Ishikawa (cell line): Measurements from ENCODE around the gene PDE10A.

Source experiments
- CEBPB ChIP-seq: IDR thresholded peaks from 2 replicates; pipeline ENCODE4 v1.6.1; 2012
- CREB1 ChIP-seq: IDR thresholded peaks from 2 replicates; pipeline ENCODE4 v1.6.1; 2012; ENCODE audit warnings: low read depth
- EGR1 ChIP-seq: IDR thresholded peaks from 2 replicates; pipeline ENCODE4 v1.6.1; 2012
- EP300 ChIP-seq: IDR thresholded peaks from 2 replicates; pipeline ENCODE4 v1.6.1; 2012; ENCODE audit warnings: borderline replicate concordance
- FOXM1 ChIP-seq: IDR thresholded peaks from 2 replicates; pipeline ENCODE4 v1.6.1; 2012; ENCODE audit warnings: low read depth, borderline replicate concordance
- NFIC ChIP-seq: IDR thresholded peaks from 2 replicates; pipeline ENCODE4 v1.6.1; 2012
- RAD21 ChIP-seq: IDR thresholded peaks from 2 replicates; pipeline ENCODE4 v1.6.1; 2012; ENCODE audit warnings: low read depth
- REST ChIP-seq: IDR thresholded peaks from 2 replicates; pipeline ENCODE4 v1.6.1; 2012; ENCODE audit warnings: low read depth, mild to moderate bottlenecking
- TAF1 ChIP-seq: IDR thresholded peaks from 2 replicates; pipeline ENCODE4 v1.6.1; 2012; ENCODE audit warnings: low read depth, mild to moderate bottlenecking
- TCF12 ChIP-seq: IDR thresholded peaks from 2 replicates; pipeline ENCODE4 v1.6.1; 2012; ENCODE audit warnings: low read depth
- TEAD4 ChIP-seq: IDR thresholded peaks from 2 replicates; pipeline ENCODE4 v1.6.1; 2012
- USF1 ChIP-seq: IDR thresholded peaks from 2 replicates; pipeline ENCODE4 v1.6.1; 2012
- YY1 ChIP-seq: IDR thresholded peaks from 2 replicates; pipeline ENCODE4 v1.6.1; 2012; ENCODE audit warnings: low read depth
- ZBTB7A ChIP-seq: IDR thresholded peaks from 2 replicates; pipeline ENCODE4 v1.6.1; 2012; ENCODE audit warnings: low read depth
- TF ChIP-seq, protein P1 (sequence below): IDR thresholded peaks from 2 replicates; pipeline ENCODE4 v1.6.1; 2012

Gene PDE10A

DNA sequence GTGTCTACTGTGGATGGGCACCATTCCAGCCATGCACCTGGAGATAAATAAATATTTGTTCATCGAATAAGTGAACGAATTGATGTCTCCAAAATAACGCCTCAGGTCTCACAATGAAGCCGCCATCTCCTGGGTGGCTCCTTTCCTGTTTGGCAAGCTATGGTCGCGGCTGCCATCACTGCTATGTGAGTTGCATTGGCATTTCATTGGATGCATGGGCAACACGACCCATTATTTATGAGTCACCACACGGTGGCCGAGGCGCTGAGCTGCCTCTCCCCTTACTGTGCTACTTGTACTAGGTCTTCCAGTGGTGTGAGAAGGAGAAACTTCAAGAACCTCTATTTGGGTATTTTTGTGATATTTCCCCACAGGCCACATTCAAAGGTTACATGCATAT lies 21.3 kb upstream of the PDE10A start:
- TF ChIP-seq TCF12 = no peak
- TF ChIP-seq YY1 = no peak
- no peak for TF ChIP-seq FOXM1
- no peak for TF ChIP-seq RAD21
- TF ChIP-seq EGR1 = no peak
- TF ChIP-seq REST = no peak
- TF ChIP-seq, protein P1, sequence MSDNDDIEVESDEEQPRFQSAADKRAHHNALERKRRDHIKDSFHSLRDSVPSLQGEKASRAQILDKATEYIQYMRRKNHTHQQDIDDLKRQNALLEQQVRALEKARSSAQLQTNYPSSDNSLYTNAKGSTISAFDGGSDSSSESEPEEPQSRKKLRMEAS = no peak
- no peak for TF ChIP-seq TEAD4
- no peak for TF ChIP-seq CEBPB
- no peak for TF ChIP-seq CREB1
- TF ChIP-seq TAF1 = no peak
- TF ChIP-seq USF1 = no peak
- TF ChIP-seq NFIC = no peak
- no peak for TF ChIP-seq ZBTB7A
- no peak for TF ChIP-seq EP300

DNA sequence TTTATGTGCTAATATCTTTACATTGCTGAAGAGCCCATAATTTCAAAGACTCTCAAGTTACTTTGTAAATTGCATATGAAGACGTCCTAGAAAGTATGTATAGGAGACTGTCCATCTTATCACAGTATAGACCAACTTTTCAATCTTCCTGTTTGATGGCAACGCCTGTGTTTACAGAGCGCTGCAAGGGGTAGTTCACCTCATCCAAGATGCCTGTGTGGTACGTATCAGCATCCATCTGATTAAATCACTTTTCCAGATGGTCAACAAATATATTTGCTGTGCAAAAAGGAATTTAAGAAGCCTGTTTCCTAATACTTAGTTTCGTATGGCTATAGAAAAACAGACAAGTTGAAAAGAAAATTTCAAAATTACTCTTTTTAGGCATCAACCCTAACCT lies 17.9 kb upstream of the PDE10A start:
- TF ChIP-seq CEBPB (no peak), CREB1 (no peak), EGR1 (no peak), EP300 (no peak), RAD21 (no peak), REST (no peak), NFIC (no peak), TAF1 (no peak), ZBTB7A (no peak), USF1 (no peak), TCF12 (no peak), TEAD4 (no peak), FOXM1 (no peak)
- TF ChIP-seq, protein P1 = no peak

GRCh38 chr6:165679326-165679725 lies 16.3 kb upstream of the PDE10A start:
- TF ChIP-seq CREB1 = no peak
- TF ChIP-seq TCF12 = no peak
- TF ChIP-seq USF1 = no peak
- no peak for TF ChIP-seq EGR1
- no peak for TF ChIP-seq ZBTB7A
- TF ChIP-seq, protein P1 = no peak
- TF ChIP-seq NFIC = no peak
- TF ChIP-seq CEBPB = no peak
- TF ChIP-seq YY1 = no peak
- no peak for TF ChIP-seq EP300
- no peak for TF ChIP-seq REST
- no peak for TF ChIP-seq RAD21
- TF ChIP-seq TAF1 = no peak
- TF ChIP-seq FOXM1 = no peak
- no peak for TF ChIP-seq TEAD4

GRCh38 chr6:165678904-165679303 lies 15.9 kb upstream of the PDE10A start:
- TF ChIP-seq CREB1 = no peak
- TF ChIP-seq TCF12 = no peak
- TF ChIP-seq ZBTB7A = no peak
- no peak for TF ChIP-seq FOXM1
- TF ChIP-seq EP300 = no peak
- TF ChIP-seq TEAD4 = no peak
- TF ChIP-seq CEBPB = no peak
- TF ChIP-seq, protein P1 = no peak
- TF ChIP-seq NFIC = no peak
